ENCODE results near the gene LCN6.
"Not testable (repeated sequence)": the region's sequence is repeated elsewhere in the genome, so short reads cannot be mapped to it uniquely, and the experiment has no call there.

Gene LCN6, protein sequence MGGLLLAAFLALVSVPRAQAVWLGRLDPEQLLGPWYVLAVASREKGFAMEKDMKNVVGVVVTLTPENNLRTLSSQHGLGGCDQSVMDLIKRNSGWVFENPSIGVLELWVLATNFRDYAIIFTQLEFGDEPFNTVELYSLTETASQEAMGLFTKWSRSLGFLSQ

DNA sequence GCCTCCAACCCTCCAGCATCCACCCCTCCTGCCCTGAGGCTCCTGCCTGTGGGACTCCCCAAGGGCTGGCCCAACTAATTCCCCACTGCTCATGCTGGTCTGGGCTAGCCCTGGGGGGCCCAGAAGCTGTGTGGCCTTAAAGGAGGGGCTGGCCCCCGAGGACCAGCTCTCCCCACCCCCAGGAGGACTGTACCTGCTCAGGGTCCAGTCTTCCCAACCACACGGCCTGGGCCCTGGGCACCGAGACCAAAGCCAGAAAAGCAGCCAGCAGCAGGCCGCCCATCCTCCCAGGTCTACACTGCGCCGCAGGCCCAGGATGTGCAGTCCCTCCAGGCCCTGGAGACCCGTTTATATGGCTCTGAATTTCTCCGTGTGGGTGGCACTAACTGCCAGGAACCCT is at the start of gene LCN6:
Gene LCN6 (minus strand): TSS at position 325 of the 400 bp plus-strand sequence. CDS start 42 bp downstream, at position 283.
- DNase-seq, result no peak

DNA sequence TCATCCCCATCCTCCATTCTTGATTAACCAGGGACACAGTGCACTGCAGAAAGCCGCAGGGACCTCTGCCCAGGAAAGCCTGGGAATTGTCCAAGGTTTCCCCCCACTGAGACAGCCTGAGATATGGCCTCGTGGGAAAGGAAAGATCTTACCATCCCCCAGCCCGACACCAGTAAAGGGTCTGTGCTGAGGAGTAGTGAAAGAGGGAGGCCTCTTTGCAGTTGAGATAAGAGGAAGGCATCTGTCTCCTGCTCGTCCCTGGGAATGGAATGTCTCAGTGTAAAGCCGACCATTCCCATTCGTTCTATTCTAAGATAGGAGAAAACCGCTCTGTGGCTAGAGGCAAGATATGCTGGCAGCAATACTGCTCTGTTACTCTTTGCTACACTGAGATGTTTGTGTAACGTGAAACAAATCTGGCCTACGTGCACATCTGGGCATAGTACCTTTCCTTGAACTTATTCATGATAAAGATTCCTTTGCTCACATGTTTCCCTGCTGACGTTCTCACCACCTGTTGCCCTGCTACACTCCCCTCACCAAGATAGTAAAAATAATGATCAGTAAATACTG is 48.5 kb upstream of the LCN6 start:
- not testable (repeated sequence) for DNase-seq

DNA sequence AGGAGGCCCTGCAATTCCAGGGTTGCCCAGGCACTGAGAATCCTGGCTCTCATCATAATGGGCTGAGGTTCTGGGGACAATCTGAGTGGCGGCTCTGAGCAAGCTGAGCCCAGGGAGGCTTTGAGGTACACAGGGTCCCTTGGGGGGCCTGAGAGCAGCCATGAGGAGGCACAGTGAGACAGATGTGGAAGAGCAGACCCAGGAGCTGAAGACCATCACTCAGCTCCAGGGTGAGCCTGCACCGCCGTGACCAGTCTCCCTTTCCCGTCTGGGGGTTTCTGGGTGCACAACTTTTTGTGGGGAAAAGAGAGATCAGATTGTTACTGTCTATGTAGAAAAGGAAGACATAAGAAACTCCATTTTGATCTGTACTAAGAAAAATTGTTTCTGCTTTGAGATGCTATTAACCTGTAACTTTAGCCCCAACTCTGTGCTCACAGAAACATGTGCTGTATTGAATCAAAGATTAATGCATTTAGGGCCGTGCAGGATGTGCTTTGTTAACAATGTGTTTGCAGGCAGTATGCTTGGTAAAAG is 48.0 kb upstream of the LCN6 start, which contains the start of gene CCDC183:
Gene CCDC183 (plus strand): TSS at position 101 of the 537 bp plus-strand sequence. CDS start 60 bp downstream, at position 161.
- no peak for DNase-seq

DNA sequence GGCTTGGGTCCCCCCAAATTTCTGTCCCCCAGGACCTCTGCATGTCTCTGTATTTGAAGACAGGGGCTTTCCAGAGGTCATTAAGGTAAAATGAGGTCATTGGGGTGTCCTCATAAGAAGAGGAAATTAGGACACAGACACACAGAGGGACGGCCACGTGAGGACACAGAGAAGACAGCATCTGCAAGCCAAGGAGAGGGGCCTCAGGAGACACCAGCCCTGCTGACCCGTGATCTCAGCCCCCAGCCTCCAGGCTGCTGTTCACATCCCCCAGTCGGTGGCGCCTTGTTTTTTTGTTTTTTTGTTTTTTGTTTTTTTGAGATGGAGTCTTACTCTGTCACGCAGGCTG is 46.6 kb upstream of the LCN6 start:
- DNase-seq, result peak; percentile 56

DNA sequence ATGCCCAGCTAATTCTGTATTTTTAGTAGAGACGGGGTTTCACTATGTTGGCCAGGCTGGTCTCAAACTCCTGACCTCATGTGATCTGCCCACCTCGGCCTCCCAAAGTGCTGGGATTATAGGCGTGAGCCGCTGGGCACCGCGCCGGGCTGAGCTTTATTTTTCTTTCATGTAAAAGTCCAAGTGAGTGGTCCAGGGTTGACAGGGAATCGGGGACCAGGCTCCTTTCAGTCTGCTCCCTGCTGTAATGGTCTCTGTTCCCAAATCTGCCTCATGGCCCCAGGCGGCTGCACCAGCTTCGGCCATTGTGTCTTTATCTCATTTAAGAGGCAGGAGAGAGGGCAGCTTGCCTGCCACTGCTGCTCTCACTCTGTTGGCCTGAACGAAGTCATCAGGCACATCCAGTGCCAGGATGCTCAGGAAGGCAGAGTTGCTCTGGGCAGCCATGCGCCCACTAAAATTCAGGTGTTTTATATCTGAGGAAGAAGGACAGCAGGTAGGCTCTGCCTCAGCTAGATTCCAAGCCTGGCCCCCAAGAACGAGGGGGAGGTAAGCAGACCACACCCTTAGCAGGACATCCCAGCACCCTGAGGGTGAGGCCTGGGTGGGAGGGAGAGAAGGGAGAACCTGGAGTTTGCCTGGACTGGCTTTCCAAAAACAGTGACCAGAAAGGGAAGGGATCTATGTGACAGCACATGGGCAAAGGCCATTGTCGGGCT is 46.1 kb upstream of the LCN6 start:
- DNase-seq, result no peak

DNA sequence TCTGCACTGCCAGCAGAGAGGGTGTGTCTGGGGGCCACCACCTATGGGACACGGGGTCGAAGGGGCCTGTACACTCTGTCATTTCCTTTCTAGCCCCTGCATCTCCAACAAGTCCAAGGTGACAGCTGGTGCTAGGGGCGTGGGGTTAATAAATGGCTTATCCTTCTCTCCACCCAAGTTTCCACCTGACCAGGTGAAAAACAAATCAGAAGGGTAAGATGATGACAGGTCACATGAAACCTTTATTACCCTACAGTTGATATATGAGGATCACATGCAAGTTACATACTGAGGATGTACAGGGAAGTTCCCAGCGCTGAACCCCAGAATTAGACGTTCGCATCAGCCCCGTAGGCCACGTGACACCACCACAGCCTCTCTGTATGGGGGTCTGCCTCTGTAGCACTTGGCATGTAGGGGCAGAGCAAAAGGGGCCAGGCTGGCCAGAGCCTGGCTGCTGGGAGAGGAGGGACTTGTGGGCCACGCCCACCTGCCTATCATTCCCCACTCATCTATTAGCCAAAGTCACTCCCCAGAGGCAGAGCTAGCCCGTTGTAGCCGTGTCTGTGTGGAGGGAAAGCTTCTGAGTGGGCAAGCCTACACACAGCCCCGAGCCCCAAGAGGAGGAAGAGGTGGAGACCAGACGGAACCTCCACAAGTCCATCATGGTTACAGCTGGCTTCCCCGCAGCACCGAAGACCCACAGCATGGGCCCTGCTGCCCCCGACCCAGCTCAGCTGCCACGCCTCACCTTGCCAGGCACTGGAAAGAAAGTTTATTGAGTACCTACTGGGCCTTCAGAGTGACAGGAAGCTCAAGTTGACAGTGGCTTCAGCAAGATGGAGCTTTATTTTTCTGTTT is 45.0 kb upstream of the LCN6 start:
- peak; percentile 7 for DNase-seq

DNA sequence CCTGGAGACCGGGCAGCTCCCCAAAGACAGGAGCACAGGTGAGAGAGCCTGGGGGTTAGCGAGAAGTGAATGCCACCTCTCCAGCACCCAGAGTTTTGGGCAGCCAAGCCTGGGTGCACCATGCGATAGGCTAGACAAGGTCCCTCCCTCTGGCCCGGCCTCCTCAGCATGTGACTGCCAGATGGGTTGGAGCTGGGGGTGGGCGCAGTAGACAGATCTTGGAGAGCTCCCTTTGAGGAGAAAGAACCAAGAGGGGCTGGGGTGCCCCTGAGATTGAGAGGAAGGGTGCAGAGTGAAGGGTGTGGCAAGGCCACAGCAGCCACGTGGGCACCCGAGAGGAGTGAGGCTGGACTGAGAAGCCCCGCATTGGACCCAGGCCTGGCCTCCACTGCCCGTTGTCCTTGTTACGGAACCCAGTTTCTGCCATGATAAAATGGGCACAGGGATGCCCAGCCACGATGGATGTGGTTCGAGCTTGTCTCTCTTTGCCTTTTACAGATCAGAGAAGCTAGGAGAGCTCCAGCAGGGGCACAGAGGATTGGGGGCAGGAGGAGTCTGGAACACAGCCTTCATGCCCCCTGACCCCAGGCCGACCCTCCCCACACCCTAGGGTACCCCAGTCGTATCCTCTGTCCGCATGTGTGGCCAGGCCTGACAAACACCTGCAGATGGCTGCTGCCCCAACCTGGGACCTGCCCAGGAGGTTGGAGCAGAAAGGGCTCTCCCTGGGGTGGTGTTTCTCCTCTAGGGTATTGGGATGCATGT is 44.2 kb upstream of the LCN6 start:
- no peak for DNase-seq

DNA sequence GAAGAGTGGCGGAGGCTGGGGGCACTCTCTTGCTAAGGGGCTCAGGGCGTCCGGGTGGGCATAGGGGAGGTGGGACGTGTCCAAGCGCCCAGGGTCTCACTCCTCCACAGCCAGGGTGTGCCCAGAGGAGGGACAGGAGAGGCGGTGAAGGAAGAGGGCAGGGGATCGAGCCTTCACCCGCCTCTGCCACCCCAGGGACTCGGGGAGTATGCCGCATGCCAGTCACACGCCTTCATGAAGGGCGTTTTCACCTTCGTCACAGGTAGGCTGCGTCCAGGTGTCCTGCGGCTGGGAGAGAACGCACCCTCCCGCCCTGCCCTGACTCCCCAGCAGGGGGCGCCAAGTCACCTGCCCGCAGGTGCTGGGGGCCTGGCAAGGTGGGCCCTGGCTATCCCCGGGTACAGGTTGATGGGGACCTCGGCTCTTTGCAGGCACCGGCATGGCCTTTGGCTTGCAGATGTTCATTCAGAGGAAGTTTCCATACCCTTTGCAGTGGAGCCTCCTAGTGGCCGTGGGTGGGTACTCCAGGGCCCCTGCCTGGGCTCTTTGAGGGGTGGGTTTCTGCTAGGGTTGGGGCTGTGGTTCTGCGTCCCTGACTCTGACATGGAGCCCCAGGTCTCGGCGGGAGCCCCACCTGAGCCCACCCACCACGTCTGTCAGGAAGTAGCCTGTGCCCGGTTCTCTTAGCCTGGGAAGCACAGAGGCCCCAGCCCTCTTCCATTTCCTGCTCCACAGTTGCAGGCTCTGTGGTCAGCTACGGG is 43.4 kb upstream of the LCN6 start:
- peak; percentile 28 for DNase-seq

DNA sequence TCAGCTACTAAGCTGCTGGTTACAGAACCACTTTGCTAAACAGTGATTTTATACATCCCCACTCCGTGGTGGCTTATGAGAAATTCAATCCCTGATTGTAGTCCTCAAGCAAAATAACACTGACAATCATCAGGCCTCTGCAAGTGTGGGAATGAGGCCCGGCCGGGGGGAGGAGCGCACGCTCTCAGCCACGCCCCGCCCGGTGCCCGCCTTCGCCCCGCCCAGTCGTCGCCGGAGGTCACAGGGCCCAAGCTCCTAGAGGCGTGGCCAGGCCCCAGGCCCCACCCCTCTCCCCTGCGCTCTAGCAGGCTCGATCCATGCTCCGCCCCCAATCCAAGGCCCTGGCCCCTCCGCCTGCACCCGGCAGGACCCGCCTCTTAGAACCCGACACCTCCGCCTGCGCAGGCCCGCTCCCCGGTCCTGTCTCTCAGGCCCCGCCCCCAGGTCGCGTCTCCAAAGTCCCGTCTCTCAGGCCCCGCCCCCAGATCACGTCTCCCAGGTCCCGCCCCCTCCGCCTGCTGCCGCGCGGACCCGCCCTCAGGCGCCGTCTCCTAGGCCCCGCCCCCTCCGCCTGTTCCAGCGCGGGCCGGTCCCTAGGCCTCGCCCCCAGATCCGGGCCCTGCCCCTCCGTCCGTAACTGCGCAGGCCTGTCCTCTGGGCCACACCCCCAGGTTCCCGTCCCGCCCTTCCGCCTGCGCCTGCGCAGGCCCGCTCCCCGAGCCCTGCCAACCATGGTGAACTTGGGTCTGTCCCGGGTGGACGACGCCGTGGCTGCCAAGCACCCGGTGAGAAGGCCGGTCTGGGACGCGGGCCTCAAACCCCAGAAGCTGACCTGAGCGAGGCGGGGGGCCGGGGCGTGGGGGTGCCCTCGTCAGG is 42.6 kb upstream of the LCN6 start, which contains the start of gene TMEM141:
Gene TMEM141 (plus strand): TSS at position 705 of the 876 bp plus-strand sequence. CDS start 27 bp downstream, at position 732.
- DNase-seq, result peak; percentile 100

DNA sequence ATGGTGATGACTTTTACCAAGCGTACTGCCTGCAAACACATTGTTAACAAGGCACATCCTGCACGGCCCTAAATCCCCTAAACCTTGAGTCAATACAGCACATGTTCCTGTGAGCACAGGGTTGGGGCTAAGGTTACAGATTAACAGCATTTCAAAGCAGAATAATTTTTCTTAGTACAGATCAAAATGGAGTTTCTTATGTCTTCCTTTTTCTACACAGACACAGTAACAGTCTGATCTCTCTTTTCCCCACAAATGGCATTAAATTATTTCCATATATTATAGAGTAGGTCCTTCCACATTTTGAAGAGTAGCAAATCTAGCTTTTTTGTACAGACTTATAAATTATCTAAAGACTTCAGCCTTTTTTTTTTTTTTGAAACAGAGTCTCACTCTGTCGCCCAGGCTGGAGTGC is 41.2 kb upstream of the LCN6 start:
- DNase-seq, result no peak

DNA sequence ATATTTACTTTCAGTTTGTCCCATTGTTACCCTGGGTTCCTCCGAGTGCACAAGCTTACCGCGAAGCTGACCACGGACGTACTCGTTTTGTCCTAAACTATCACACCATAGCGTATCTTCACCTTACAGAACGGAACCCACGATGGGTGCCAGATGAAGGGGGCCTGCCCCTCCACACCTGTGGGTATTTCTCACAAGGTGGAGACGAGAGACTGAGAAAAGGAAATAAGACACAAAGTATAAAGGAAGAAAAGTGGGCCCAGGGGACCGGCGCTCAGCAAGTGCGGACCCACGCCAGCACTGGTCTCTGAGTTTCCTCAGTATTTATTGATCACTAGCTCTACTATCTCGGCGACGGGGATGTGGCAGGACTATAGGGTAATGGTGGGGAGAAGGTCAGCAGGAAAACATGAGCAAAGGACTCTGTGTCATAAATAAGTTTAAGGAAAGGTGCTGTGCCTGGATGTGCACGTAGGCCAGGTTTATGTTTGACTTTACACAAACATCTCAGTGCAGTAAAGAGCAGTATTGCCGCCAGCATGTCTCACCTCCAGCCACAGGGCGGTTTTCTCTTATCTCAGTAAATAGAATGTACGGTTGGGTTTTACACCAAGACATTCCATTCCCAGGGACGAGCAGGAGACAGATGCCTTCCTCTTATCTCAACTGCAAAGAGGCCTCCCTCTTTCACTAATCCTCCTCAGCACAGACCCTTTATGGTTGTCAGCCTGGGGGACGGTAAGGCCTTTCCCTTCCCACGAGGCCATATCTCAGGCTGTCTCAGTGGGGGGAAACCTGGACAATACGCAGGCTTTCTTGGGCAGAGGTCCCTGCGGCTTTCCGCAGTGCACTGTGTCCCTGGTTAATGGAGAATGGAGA is 40.6 kb upstream of the LCN6 start:
- not testable (repeated sequence) for DNase-seq

DNA sequence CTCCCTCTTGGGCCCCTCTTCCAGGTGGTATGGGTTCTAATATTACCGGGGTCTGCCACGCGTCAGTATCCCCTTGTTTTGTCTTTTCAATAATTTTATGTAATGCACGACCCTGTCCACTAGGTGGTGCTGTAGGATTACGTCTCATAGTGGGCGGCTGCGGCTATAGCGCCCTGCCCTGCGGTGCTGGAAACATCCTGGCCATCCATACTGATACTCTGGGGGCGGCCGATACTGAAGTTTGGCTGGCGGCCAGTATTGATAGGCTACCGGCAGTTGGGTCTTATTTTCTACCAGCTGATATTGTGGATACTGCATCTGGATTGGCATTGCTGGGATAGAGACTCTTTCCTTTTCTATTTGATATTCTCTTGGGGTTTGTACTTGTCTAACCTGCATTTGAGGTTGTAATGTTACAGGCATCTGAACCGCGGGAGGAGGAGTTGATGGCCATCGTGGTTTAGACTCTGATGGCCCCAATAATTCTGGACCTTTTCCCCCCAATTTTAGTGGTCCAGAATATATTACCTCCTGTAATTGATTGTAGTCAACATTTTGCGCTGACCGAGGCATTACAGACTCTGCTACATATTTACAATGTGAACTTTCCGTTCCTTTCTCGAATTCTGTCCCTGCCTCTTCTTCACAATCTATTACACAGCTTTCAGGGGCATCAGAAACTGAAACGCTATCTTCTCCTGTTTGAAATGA is 39.5 kb upstream of the LCN6 start:
- DNase-seq, result peak; percentile 66

DNA sequence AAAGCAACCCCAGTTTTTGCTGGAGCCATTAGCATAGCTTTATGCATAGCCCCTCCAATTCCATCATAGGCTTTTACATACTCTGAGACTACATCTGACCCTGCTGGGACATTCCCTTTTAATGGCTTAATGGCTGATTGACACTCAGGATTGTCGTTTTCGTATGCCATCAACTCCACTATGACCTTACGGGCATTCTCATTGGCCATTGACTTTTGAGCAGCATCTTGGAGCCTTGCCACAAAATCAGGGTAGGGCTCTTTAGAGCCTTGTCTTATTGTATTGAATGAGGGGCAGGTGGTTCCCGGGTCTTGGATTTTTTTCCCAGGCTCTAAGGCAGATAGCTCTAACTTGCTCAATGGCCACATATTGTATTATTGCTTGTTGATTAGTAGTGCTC is 38.7 kb upstream of the LCN6 start:
- DNase-seq, result not testable (repeated sequence)

DNA sequence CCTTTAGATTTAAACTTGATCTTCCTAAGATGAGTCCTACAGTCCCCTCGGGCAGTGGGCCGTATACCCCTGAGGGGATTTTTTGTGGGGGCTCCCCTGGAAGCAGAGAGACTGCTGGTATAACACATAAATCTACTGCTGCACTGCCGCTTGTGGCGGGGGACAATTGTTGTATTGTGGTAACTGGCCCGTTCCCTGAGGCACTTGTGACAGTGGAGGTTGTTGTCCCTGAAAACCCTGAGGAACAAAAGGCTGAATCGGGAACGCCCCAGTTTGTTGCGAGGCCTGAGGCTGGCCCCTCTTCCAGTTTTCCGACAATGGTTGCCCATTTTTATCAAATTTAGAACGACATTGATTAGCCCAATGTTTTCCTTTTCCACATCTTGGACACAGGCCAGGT is 38.1 kb upstream of the LCN6 start:
- no peak for DNase-seq

DNA sequence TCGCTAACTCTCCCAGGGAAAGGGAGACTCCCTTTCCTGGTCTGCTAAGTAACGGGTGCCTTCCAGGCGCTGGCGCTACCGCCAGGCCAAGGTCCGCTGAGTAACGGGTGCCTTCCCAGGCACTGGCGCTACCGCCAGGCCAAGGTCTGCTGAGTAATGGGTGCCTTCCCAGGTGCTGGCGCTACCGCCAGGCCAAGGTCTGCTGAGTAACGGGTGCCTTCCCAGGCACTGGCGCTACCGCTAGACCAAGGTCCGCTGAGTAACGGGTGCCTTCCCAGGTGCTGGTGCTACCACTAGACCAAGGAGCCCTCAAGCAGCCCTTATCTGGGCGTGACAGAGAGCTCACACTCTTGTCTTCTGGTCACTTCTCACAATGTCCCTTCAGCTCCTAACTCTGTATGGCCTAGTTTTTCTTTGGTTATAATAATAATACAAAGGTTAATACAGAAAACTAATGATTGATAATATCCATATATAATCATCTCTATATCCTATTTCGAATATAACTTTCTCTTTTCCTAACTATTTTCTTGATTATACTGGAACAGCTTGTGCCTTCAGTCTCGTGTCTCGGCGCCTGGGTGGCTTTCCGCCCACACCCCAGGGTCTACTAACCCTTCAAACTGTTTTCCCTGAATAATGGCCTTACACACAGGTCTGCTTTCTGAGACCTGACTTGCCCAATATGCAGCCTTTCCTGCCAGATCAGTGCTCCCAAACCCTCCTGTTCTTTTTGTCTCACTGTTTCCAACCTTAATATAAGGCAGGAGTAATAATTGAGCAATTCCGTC is 37.4 kb upstream of the LCN6 start:
- not testable (repeated sequence) for DNase-seq

DNA sequence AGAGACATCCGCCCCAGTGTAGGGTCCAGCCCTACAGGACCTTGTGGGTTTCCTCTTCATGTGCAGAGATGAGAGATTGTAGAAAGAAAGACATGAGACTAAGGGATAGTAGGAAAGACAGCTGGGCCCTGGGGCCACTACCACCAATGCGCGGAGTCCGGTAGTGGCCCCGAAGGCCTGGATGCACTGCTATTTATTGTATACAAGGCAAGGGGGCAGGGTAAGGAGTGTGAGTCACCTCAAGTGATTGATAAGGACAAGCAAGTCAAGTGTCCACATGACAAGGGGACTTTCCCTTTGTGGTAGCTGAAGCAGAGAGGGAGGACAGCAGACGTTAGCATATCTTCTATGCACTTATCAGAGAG is 36.7 kb upstream of the LCN6 start:
- DNase-seq, result no peak

DNA sequence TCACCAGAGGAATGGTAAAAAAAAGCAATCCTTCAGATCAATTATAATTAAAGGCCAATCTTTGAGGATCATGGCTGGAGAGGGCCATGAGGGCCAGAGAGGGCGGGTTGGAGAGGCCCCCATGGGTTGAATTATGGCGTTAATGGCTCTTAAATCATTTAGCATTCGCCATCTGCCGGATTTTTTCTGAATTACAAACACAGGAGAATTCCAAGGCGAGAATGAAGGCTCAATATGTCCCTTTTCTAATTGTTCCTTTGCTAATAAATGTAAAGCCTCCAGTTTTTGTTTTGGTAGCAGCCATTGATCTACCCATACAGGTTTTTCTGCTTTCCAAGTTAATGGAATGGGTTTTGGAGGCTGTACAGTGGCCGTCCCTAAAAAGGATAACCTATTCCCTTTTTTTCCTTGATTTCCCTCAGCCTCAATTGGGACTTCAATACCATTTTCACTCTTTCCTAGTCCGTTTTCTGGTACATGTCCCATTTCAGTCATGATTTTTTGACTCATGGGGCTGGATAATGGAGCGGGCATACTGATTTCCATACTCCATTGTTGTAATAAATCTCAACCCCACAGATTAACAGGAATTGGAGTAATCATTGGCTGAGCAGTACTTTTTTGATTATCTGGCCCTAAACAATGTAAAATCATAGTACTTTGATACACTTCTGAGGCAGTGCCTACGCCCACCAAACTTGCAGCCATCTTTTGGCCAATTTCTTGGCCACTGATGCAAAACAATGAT is 36.1 kb upstream of the LCN6 start:
- peak; percentile 46 for DNase-seq
